Measurements from ENCODE around the gene SAP30L.

SAP30L gene

GRCh38 chr5:154444556-154445421 lies 1.0 kb upstream of the SAP30L start:
- H3K4me1 Mint-ChIP-seq, result peaks cover 51% of the 10 kb centered on the region
- peak overlapping the region; percentile 93 to 99 for H3K4me3 Mint-ChIP-seq
- ATAC-seq, result peak; percentile 4
- peak; percentile 22 to 25 for DNase-seq
- H3K27ac Mint-ChIP-seq, result peak overlapping the region; percentile 97 to 98
- no peaks in the 10 kb centered on the region for H3K9me3 Mint-ChIP-seq
- no peaks in the 10 kb centered on the region for H3K27me3 Mint-ChIP-seq

- Mint-ChIP-seq H3K27me3 (no peaks in the 10 kb centered on the region), H3K4me3 (peak overlapping the region; percentile 84 to 85), H3K9me3 (no peaks in the 10 kb centered on the region), H3K27ac (peak overlapping the region in 1 of 2 donors; percentile 83), H3K4me1 (peaks cover 56% of the 10 kb centered on the region)
- ATAC-seq, result peak; percentile 16
- DNase-seq, result peak; percentile 43 to 44
Measured at GRCh38 chr5:154446195-154447088, 645 bp downstream of the SAP30L start.

GRCh38 chr5:154447089-154447725 lies 1.4 kb downstream of the SAP30L start:
- ATAC-seq (no peak), DNase-seq (no peak)
- Mint-ChIP-seq H3K4me1 (peaks cover 49% of the 10 kb centered on the region), H3K27ac (peak overlapping the region in 1 of 2 donors; percentile 83), H3K9me3 (no peaks in the 10 kb centered on the region), H3K4me3 (peak overlapping the region; percentile 84 to 85), H3K27me3 (no peaks in the 10 kb centered on the region)

DNA sequence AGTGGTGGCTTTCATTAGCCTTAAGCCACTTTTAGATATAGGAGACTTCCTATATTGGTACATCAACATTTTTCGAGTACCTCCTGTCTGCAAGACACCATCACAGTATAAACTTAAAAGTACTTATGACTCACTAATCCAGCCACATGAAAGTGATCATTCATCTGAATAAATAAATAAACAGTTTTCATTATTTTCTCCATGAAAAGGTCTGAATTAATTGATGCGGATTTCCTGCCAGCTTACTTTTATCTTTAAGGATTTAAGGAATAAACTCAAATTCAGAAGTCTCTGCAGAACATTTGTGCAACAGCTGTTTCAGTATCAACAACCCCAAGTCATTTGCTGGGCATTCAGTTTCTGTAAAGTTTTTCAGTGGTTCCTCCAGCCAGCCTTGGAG lies 4.0 kb downstream of the SAP30L start:
- H3K9me3 Mint-ChIP-seq, result no peaks in the 10 kb centered on the region
- H3K4me3 Mint-ChIP-seq, result no peak overlapping the region
- DNase-seq, result no peak
- H3K27ac Mint-ChIP-seq, result no peak overlapping the region
- no peak for ATAC-seq
- no peaks in the 10 kb centered on the region for H3K27me3 Mint-ChIP-seq
- peaks cover 36% of the 10 kb centered on the region for H3K4me1 Mint-ChIP-seq

DNA sequence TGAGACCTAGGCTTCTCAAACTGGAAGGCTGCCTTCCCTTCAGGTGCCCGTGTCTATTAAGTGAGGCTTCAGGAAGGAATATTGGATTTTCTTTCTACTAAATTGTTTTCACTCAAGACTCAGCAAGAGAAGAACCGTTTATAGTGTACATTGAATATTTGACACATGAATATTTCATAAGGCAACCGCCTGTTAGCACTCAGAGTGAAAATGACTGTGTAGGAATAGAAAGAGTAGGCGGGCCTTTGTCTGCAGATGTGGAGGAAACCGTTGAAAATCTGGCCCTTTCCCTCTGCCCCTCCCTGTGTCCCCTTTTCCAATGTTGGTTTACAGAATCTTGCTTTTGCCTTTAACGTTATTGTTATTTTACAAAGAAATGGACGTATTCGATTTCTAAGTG lies 6.2 kb downstream of the SAP30L start:
- Mint-ChIP-seq H3K4me1 (peaks cover 32% of the 10 kb centered on the region), H3K27ac (no peak overlapping the region), H3K4me3 (no peak overlapping the region), H3K9me3 (no peaks in the 10 kb centered on the region), H3K27me3 (no peaks in the 10 kb centered on the region)
- DNase-seq, result no peak
- ATAC-seq, result no peak

DNA sequence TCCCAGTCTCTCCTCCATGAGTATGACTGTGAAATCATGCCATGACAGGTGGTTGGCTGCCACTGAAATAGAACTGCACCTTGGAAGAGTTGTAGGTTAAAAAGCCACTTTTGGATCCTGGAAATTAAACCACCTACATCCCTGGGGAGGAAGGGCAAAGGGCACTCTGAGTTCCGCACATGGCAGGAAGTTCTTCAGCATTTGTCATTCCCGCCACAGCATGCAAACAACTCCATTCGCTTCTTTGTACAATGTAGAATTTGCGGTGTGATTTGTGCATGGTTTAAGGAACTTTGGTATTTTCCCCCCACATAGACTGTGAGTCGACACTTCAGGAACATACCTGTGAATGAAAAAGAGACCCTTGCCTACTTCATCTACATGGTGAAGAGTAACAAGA lies 9.8 kb downstream of the SAP30L start:
- ATAC-seq, result no peak
- Mint-ChIP-seq H3K9me3 (no peaks in the 10 kb centered on the region), H3K27ac (no peak overlapping the region)

GRCh38 chr5:154456540-154456939 lies 10.7 kb downstream of the SAP30L start:
- Mint-ChIP-seq H3K4me1 (no peaks in the 10 kb centered on the region), H3K4me3 (no peak overlapping the region), H3K9me3 (no peaks in the 10 kb centered on the region), H3K27ac (no peak overlapping the region), H3K27me3 (no peaks in the 10 kb centered on the region)
- ATAC-seq, result no peak
- DNase-seq, result no peak

More for the DNA sequence above, 9.8 kb downstream of the SAP30L start:
- no peak for DNase-seq
- Mint-ChIP-seq H3K4me3 (no peak overlapping the region), H3K27me3 (no peaks in the 10 kb centered on the region), H3K4me1 (peaks cover 3% of the 10 kb centered on the region)

DNA sequence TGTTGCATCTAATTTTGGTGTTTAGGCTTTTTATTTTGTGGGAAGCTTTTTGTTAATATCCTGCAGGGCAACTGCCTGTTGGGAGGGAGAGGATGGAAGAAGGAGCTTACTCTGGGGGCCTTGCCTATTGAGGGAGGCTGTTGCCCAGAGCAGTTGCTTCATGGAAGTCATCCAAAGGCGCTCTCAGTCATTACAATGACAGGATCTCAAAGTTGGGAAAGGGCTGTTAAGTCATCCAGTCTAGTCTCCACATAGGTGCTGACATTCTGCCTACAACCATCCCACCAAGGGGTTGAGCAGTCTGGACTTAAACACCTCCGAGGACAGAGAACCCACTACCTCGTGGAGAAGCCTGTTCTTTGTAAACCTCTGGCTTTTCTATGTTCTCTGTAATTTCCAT lies 13.2 kb downstream of the SAP30L start:
- no peak overlapping the region for H3K27ac Mint-ChIP-seq
- H3K4me3 Mint-ChIP-seq, result no peak overlapping the region
- DNase-seq (no peak), ATAC-seq (no peak)
- H3K9me3 Mint-ChIP-seq, result no peaks in the 10 kb centered on the region
- no peaks in the 10 kb centered on the region for H3K4me1 Mint-ChIP-seq
- H3K27me3 Mint-ChIP-seq, result no peaks in the 10 kb centered on the region

- DNase-seq (no peak), ATAC-seq (no peak)
- H3K4me3 Mint-ChIP-seq, result no peak overlapping the region
- no peak overlapping the region for H3K27ac Mint-ChIP-seq
- H3K4me1 Mint-ChIP-seq, result no peaks in the 10 kb centered on the region
- no peaks in the 10 kb centered on the region for H3K27me3 Mint-ChIP-seq
- no peaks in the 10 kb centered on the region for H3K9me3 Mint-ChIP-seq
Measured at GRCh38 chr5:154460172-154460571, 14.4 kb downstream of the SAP30L start.

DNA sequence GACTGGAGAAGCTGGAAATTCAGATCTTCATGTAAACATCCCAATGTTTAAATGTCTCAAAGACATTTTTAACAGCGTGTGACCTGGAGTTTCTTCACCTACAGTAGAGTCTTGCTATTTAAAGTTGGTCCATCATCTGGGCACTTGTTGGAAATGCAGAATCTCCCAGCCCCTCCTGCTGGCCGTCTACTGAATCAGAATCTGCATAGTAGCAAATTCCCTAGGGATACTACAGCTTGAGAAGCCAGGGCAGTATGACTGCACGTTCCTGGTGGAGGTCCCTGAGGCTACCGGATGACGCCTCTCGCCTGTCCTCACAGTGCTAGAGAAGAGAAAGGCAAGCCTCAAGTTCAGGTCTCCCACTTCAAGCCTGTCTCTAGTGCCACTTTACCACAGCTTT lies 15.7 kb downstream of the SAP30L start:
- Mint-ChIP-seq H3K4me1 (no peaks in the 10 kb centered on the region), H3K27ac (no peak overlapping the region), H3K9me3 (no peaks in the 10 kb centered on the region), H3K27me3 (no peaks in the 10 kb centered on the region), H3K4me3 (no peak overlapping the region)
- DNase-seq (no peak), ATAC-seq (no peak)

DNA sequence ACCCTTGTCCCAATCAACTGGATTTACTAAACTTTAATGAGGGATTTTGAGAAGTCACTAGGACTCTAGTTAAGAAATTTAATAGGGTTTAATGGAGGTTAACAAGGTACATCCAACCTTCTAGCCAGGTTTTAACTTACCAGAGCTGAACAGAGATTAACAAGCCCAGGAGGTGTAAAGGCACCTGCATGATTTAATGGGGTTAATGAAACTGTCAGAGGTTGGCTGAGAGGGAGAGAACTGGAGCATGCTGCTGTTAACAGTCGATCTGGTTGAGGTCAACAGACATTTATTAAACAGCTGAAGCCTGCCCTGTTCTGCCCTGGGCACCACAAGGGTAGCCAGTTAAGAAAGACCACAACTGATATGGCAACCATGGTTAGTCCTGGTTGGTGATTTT lies 18.6 kb downstream of the SAP30L start:
- ATAC-seq (no peak), DNase-seq (no peak)
- H3K27ac Mint-ChIP-seq, result no peak overlapping the region
- no peak overlapping the region for H3K4me3 Mint-ChIP-seq
- peaks cover 4% of the 10 kb centered on the region for H3K4me1 Mint-ChIP-seq
- peaks cover 25% of the 10 kb centered on the region for H3K27me3 Mint-ChIP-seq
- H3K9me3 Mint-ChIP-seq, result no peaks in the 10 kb centered on the region

- no peak for ATAC-seq
- H3K27ac Mint-ChIP-seq, result no peak overlapping the region
- no peak for DNase-seq
- H3K9me3 Mint-ChIP-seq, result no peaks in the 10 kb centered on the region
- peaks cover 4% of the 10 kb centered on the region for H3K4me1 Mint-ChIP-seq
- peaks cover 33% of the 10 kb centered on the region for H3K27me3 Mint-ChIP-seq
- H3K4me3 Mint-ChIP-seq, result no peak overlapping the region
Measured at GRCh38 chr5:154465169-154465568, 19.4 kb downstream of the SAP30L start.

- ATAC-seq, result no peak
- Mint-ChIP-seq H3K9me3 (no peaks in the 10 kb centered on the region), H3K4me3 (no peak overlapping the region), H3K4me1 (peaks cover 4% of the 10 kb centered on the region), H3K27ac (no peak overlapping the region), H3K27me3 (peaks cover 43% of the 10 kb centered on the region)
- DNase-seq, result no peak
Measured at GRCh38 chr5:154466147-154466546, 20.4 kb downstream of the SAP30L start.

DNA sequence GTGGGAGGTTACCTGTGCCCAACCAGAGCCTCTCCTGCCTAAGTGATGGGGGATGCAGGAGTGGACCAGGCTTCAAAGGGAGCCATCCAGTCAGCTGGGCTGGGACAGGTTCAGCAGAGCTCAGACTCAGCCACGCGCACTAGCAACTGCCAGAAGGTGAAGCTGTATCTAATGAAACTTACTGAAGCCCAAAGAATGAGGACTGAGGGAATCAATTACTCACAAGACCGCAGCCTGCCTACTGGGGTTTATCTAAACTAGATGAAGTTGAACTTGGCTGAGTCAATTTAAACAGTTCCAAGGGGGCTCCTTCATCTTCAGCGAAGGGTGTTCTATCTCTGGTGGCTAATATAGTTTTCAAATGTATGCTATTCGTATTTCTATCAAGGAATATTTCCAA lies 20.9 kb downstream of the SAP30L start:
- no peak overlapping the region for H3K4me3 Mint-ChIP-seq
- DNase-seq, result no peak
- peaks cover 4% of the 10 kb centered on the region for H3K4me1 Mint-ChIP-seq
- peaks cover 48% of the 10 kb centered on the region for H3K27me3 Mint-ChIP-seq
- no peak for ATAC-seq
- no peak overlapping the region for H3K27ac Mint-ChIP-seq
- H3K9me3 Mint-ChIP-seq, result no peaks in the 10 kb centered on the region

GRCh38 chr5:154467655-154468354 lies 22.0 kb downstream of the SAP30L start:
- Mint-ChIP-seq H3K27ac (no peak overlapping the region), H3K27me3 (peaks cover 56% of the 10 kb centered on the region), H3K4me3 (no peak overlapping the region), H3K4me1 (peaks cover 8% of the 10 kb centered on the region), H3K9me3 (no peaks in the 10 kb centered on the region)
- DNase-seq (peak; percentile 77 to 79), ATAC-seq (peak; percentile 96)

Data from stimulated activated naive CD8-positive, alpha-beta T cell treated with anti-CD3 and anti-CD28 coated beads, Interleukin-15, amount 100 ng/mL, for 72 hours (primary cell).